Embryonic facial prominence (tissue), 1 donor: ENCODE data around the gene NRDC.
"Not testable (repeated sequence)": the region's sequence is repeated elsewhere in the genome, so short reads cannot be mapped to it uniquely, and the experiment has no call there.

Source experiments
- DNase-seq: peaks from one replicate; pipeline ENCODE4 v3.0.0-alpha.2; 2016; ENCODE audit errors: extremely low spot score

NRDC gene

DNA sequence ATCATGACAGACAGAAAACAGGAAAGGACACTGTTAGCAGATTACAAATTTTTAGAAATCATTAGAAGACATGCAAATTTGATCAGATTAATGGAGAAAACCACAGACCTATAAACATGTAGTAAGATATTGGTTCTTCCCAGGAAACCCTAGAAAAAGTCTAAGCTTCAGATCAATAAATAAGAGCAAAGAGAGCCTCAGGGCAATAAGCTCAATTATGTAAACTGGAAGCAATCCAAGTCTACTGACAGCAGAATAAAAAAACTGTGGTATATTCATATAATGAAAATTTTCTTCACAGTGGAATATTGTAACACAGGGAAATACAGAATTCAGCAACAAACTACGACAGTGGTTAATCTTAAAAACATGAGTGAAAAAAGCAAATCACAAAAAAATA lies 36.3 kb downstream of the NRDC start:
- DNase-seq = no peak

DNA sequence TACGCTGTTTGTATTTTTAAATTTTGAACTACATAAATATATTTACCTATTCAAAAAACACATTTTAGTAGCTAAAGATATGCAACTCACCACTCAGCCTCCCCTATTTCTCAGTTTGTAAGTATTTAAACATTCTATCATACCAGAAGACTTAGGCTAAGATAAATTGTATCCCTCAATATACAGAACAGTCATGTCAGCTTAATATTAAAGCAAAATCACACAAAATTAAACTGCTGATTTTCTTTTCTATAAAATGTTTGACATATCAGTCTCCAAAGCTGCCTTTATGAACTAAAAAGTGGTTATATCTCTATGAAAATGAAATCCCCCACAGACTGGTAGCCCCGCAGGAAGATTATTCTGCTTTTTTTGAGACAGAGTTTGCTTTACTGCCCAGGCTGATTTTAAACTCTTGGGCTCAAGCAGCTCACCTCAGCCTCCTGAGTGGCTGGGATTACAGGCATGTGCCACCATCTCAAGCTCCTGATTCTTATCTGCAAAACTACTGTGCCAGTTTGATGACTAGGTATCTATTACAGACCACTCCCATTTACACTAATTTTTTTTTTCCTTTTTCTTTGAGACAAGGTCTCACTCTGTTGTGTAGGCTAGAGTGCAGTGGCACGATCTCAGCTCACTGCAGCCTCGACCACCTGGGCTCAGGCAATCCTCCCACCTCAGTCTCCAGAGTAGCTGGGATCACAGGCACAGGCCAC lies 37.6 kb downstream of the NRDC start:
- DNase-seq = no peak

DNA sequence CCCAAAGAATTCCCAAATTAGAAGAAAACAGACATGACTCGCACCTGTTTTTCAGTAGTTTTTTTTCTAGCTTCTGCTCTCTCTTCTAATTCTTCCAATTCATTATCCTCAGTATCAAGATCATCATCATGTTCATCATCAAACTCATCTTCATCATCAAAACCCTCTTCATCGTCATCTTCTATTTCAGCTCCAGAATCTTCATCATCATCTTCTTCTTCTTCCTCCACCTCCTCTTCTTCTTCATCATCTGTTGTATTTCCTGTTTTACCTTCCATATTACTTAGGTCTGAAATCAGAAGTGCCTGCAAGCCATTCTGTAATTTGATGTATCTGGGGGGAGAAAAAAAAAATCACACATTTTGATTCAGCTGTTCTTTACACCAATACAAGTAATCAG lies 38.3 kb downstream of the NRDC start:
- DNase-seq = no peak

DNA sequence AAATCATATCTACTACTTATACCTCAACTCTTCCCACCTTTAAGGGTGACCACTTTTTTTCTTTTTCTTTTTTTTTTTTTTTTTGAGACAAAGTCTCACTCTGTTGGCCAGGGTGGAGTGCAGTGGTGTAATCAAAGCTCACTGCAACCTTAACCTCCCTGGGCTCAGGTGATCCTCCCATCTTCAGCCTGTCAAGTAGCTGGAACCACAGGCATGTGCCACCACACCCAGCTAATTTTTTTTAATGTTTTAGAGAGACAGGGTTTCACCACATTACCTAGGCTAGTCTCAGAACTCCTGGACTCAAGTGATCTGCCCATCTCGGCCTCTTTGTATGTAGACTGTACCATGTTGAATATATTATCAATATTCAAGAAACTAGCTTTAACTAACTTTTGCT lies 39.4 kb downstream of the NRDC start:
- DNase-seq = no peak

GRCh38 chr1:51837243-51837642 lies 41.3 kb downstream of the NRDC start:
- no peak for DNase-seq

GRCh38 chr1:51833700-51834099 lies 44.8 kb downstream of the NRDC start:
- DNase-seq = no peak

- no peak for DNase-seq
These were observed 49.5 kb downstream of the NRDC start for GRCh38 chr1:51829058-51829457.

- no peak for DNase-seq
These were observed 58.7 kb downstream of the NRDC start for GRCh38 chr1:51819810-51820209.

DNA sequence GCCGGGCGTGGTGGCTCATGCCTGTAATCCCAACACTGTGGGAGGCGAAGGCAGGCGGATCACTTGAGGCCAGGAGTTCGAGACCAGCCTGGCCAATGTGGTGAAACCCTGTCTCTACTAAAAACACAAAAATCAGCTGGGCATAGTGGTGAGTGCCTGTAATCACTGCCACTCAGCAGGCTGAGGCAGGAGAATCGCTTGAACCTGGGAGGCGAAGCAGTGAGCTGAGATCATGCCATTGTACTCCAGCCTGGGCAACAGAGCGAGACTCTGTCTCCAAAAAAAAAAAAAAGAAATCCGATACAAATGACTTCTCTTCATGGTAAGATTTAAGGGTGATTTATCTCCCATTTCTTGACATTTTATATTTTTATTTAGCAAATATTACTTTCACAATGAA lies 59.5 kb downstream of the NRDC start:
- DNase-seq = not testable (repeated sequence)

GRCh38 chr1:51818487-51818886 lies 60.0 kb downstream of the NRDC start:
- DNase-seq = no peak

DNA sequence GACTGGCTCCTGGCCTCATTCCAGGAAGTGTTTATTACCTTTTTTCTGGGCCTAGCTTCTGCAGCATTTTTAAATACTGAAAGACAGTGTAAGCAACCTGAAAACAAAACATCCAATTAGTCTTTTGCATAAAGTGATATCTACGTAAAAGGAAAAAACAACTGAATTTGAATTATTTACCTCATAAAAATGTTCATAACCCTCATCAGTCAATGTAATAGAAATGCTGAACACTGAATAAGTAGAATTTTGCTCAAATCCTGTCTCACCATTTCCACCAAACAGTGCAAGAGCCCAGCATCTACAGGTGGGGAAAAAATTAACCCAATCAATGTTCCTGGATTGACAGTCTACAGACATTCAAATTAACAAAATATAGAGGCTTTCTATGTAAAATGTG lies 64.0 kb downstream of the NRDC start:
- no peak for DNase-seq

DNA sequence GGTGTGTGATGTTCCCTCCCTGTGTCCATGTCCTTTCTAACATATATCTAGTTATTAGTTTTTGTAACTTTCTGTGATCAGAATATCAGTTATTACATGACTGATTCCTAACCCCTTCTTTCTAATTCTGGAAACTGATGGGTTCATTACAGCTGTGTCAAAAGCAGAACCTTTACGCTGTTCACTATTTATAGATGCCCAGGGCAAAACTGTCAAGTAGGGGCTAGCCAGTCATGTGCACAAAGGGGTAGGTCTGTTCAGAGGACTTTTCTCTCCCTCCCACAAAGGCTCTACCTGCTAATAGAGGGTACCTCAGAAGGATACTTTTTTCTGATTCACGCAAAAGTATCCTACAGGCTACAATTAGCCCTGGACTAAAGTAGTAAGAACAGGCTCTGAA lies 79.2 kb downstream of the NRDC start:
- no peak for DNase-seq

GRCh38 chr1:51794868-51795267 lies 83.7 kb downstream of the NRDC start:
- no peak for DNase-seq

DNA sequence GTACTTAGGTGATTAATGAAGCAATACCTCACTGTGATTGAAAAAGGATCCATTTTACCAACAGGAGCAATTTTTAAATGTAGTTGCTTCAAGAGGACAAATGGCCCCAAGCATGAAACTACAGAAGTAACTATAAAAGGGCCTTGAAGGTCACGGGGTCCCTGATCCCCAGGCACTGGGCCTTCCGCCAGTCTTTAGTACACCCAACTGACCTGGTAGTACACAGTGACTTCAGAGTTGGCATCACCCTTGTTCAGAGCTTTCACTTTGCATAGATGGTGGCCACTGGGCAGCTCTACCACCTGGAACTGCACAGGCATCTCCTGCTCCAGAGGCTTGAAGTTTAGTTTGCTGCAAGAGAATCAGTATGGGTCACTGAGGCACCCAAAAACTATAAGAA lies 84.3 kb downstream of the NRDC start:
- no peak for DNase-seq

DNA sequence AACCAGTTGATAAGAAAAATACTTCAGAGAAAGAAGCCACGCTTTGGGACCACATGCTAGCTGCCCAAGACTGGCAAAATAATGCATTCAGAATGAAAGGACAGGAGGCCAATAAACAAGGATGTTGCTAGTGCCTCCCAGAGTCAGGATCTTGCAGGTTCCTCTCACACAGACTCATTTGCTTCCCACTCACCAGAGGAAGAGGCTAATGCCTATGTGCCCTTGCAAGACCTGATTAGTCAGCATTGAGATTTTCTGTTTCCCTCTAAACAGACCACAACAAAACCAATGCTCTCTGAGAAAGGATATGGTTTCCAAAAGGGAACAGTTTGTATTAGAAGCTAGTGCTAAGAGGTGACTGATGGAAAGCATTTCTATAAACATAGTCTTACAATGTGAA lies 85.7 kb downstream of the NRDC start:
- no peak for DNase-seq

DNA sequence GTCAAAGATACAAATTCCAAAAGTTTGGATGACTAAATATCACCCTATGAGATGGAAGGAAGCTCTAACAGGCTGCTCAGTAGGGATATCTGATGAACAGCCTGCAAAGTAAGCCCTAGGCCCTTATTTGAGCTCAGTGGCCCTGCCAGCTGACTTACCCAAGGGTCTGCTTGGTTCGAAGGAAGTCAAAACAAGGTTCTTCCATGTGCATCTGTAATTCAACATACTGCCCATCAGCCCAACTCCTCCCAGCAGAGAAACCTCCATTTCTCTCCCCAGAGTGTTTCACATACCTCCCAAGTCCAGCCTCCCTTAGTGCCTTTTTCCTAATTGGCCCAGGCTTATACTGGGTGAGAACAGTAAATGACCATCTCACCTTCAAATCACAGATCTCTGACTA lies 86.6 kb downstream of the NRDC start:
- no peak for DNase-seq

- DNase-seq = no peak
These were observed 88.1 kb downstream of the NRDC start for GRCh38 chr1:51790385-51790784.

DNA sequence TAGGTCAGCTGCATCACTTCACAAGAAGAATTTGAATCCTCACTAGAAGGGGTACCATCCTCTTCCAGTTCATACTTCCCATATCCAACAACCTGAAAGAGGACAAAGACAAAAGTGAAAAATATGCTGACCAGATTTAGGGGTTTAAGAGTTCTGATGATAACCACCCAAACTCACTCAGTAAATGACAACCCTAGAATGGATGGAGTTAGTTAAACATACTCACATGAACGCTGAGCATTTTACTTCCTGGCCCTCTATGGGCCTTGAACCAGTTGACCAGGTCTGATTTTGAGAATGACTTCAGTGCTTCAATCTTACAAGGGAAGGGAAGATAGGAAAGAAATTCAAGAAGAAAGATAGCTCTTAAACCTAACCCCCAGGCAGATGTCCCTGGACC lies 89.2 kb downstream of the NRDC start:
- no peak for DNase-seq

DNA sequence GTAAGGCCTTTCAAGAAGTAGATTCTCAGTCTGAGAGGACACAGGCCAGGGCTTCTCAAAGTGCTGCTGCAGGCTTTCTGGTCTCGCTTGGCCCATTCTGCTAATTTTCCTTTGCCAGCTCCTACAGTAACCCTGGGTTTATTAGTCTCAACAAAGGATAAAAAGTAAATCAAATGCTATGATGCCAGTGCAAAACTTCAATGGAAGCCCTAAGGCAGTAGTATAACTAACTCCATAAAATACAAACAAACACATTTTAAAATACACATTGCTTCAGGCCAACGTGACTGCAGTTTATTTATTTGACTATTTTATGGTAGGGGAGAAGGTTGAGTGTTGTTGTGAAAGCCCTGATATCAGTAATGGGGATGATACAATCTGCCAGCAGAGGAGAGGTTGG lies 89.6 kb downstream of the NRDC start:
- DNase-seq = no peak

GRCh38 chr1:51784997-51785421 lies 93.5 kb downstream of the NRDC start:
- no peak for DNase-seq

- no peak for DNase-seq
These were observed 97.6 kb downstream of the NRDC start for GRCh38 chr1:51780927-51781326.

GRCh38 chr1:51776408-51776807 lies 102.1 kb downstream of the NRDC start:
- no peak for DNase-seq

DNA sequence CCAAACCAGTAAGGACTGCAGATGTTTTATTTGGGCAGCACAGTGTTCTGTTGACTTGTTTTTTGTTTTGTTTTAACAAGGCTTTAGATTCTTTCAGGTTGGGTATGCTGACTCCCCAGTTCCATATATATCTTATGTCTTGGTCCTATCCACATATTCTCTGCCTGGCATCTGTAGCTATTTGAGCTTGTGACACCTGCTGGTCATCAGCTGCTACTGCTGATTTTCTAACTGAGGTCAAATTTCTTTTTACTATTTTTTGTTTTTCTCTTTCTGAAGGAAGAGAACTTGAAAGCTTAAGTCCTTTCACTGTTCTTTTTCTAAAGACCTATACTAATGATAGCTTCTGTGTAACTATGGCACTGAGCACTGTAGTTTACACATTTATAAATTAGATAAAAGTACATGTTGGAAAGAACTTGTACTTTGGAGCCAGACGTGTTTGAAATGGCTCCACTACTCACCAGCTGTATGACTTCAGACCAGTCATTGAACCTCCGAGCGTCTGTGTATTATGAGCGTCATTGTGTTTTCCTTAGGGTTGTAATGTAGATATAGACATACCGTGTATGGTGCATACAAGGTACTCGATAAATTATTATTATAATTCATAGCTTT lies 109.4 kb downstream of the NRDC start:
- DNase-seq = peak; percentile 51

DNA sequence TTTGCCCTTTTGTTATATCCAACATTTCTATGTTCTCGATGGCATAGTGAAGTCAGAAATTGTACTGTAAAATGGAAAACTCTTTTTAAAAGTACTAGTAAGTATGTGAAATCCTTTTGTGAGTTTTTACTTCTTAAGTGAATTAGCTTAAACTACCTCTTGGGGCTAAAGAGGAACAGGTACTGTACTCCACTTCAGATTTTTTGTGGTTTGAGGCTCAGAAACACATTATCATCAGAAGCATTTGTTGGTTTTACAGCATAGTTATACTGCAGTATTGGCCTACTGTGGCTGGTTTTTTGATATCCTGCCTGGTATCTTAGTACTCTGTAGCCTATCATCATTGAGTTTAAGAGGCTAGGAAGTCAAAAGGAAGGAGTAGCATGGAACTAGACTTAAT lies 117.2 kb downstream of the NRDC start:
- DNase-seq = no peak
